ENCODE results near the gene DCLRE1C. TPM values are rescaled to one million over a fixed set of nuclear protein-coding genes. Genes with fewer than 3 reads are reported as not detected.
"Not testable (repeated sequence)": the region's sequence is repeated elsewhere in the genome, so short reads cannot be mapped to it uniquely, and the experiment has no call there.

DCLRE1C gene
- total and polyA plus RNA-seq, 2 of the 8 experiments (the other 6 are each of a cell fraction or from before 2014, with no cell fraction given) = 0.77 to 7.4 TPM

- not testable (repeated sequence) for H3K79me1 ChIP-seq (ENCODE audit: low read depth, low read length); H3K14ac ChIP-seq (ENCODE audit: insufficient read length); H3K79me2 ChIP-seq (ENCODE audit: control insufficient read depth in 1 of 2, insufficient read depth in 2 of 2, low read length in 2 of 2); H3K9me3 ChIP-seq (ENCODE audit: insufficient read depth in 2 of 2, low read depth in 1 of 2, low read length in 1 of 2); H2BK20ac ChIP-seq (ENCODE audit: low read length); H3K23ac ChIP-seq (ENCODE audit: insufficient read length); H3K4me2 ChIP-seq (ENCODE audit: insufficient read depth in 1 of 2, low read depth in 2 of 2, low read length in 2 of 2); H3K4me3 ChIP-seq (ENCODE audit: extremely low read depth in 1 of 4, insufficient read depth in 2 of 4, low read depth in 3 of 4, low read length in 4 of 4); H3K9ac ChIP-seq (replicated peaks in 1 of 4; ENCODE audit: extremely low read depth in 1 of 4, low read depth in 3 of 4, low read length in 3 of 4); H2BK15ac ChIP-seq (ENCODE audit: low read length); H4K91ac ChIP-seq (replicated peaks; ENCODE audit: insufficient read length, low read length); H4K8ac ChIP-seq (ENCODE audit: extremely low read depth, insufficient read depth, low read length); H3K56ac ChIP-seq (replicated peaks; ENCODE audit: insufficient read length, low read depth, low read length); H3K18ac ChIP-seq (ENCODE audit: extremely low read depth, low read length); H3K27me3 ChIP-seq (replicated peaks in 1 of 4; ENCODE audit: control insufficient read depth in 3 of 4, extremely low read depth in 1 of 4, insufficient read depth in 3 of 4, low read length in 3 of 4); H4K5ac ChIP-seq (ENCODE audit: insufficient read length, low read depth, low read length); H2BK120ac ChIP-seq (replicated peaks; ENCODE audit: low read depth, low read length); H3K4me1 ChIP-seq (replicated peaks in 1 of 4; ENCODE audit: control insufficient read depth in 3 of 4, insufficient read depth in 4 of 4, low read length in 3 of 4); H3K27ac ChIP-seq (ENCODE audit: low read depth, low read length); H3K36me3 ChIP-seq (ENCODE audit: control insufficient read depth in 2 of 4, insufficient read depth in 4 of 4, low read length in 3 of 4); H3K23me2 ChIP-seq (ENCODE audit: low read depth, low read length); DNase-seq (ENCODE audit: low read depth in 1 of 2, low spot score in 2 of 2); H2AFZ ChIP-seq (ENCODE audit: low read length); H2BK5ac ChIP-seq (ENCODE audit: low read depth, low read length); FAIRE-seq; H3K4ac ChIP-seq (replicated peaks; ENCODE audit: insufficient read length, low read depth, low read length); H2AK5ac ChIP-seq (ENCODE audit: low read depth, low read length); H2BK12ac ChIP-seq (ENCODE audit: low read depth, low read length); H4K20me1 ChIP-seq (replicated peaks in 1 of 2; ENCODE audit: control insufficient read depth in 1 of 2, insufficient read depth in 2 of 2, low read length in 2 of 2)
- CTCF ChIA-PET (ENCODE audit: partially characterized antibody) = interaction anchor here (1.2 to 2.8 kb wide), 3 partner anchors 43 to 116 kb away, joined by 3 to 10 read pairs (median 7); no protein-coding TSS in a partner anchor
- POLR2A ChIA-PET (ENCODE audit: partially characterized antibody) = interaction anchor here (0.7 kb wide), 1 partner anchor 142 kb away, joined by 3 read pairs; no protein-coding TSS in a partner anchor
- 88% methylated on average over 32 of the region's 32 CpGs; no CpG with 5 or more reads in 1 of the 2 experiments for WGBS, 2 experiments (ENCODE audit: extremely low coverage in 1 of 2, insufficient coverage in 1 of 2, insufficient read length in 1 of 2, insufficient replicate concordance in 2 of 2, low coverage in 1 of 2, low lambda C conversion rate in 2 of 2, missing lambda C conversion rate in 1 of 2)
Observed at GRCh38 chr10:14993500-14994455, 39.9 kb upstream of the DCLRE1C start.

Data from H1 (cell line).